Parathyroid adenoma (tissue), 2 donors: ENCODE results near the gene PLCE1.
"Not testable (repeated sequence)": the region's sequence is repeated elsewhere in the genome, so short reads cannot be mapped to it uniquely, and the experiment has no call there.

Experiments used
- H2AFZ ChIP-seq: fragments of 300-600 bp; sonication (generic); one replicate; pipeline ENCODE4 v1.7.0; 2017; ENCODE audit warnings: antibody characterized with exemption, mild to moderate bottlenecking
- H3K27ac ChIP-seq: fragments of 300-600 bp; sonication (generic); one replicate; pipeline ENCODE4 v1.7.0; 2017
- H3K27me3 ChIP-seq: fragments of 300-600 bp; sonication (generic); one replicate; pipeline ENCODE4 v1.7.0; 2017; ENCODE audit warnings: low read length; ENCODE audit not compliant: control insufficient read depth, insufficient read depth
- H3K36me3 ChIP-seq: fragments of 300-600 bp; sonication (generic); one replicate; pipeline ENCODE4 v1.7.0; 2017; ENCODE audit warnings: low read length; ENCODE audit not compliant: control insufficient read depth, insufficient read depth
- H3K4me1 ChIP-seq: fragments of 300-600 bp; sonication (generic); one replicate; pipeline ENCODE4 v1.7.0; 2017; ENCODE audit warnings: control low read depth
- H3K4me2 ChIP-seq: fragments of 300-600 bp; sonication (generic); one replicate; pipeline ENCODE4 v1.7.0; 2017; ENCODE audit warnings: low read length
- H3K4me3 ChIP-seq: fragments of 300-600 bp; sonication (generic); one replicate; pipeline ENCODE4 v1.7.0; 2017; ENCODE audit warnings: low read depth, low read length
- H3K79me2 ChIP-seq: fragments of 300-600 bp; sonication (generic); one replicate; pipeline ENCODE4 v1.7.0; 2017; ENCODE audit warnings: control low read depth
- H3K9ac ChIP-seq: fragments of 300-600 bp; sonication (generic); one replicate; pipeline ENCODE4 v1.7.0; 2017; ENCODE audit warnings: mild to moderate bottlenecking
- H3K9me3 ChIP-seq: fragments of 300-600 bp; sonication (generic); one replicate; pipeline ENCODE4 v1.7.0; 2017; ENCODE audit warnings: low read length; ENCODE audit not compliant: control insufficient read depth
- CTCF ChIP-seq: fragments of 300-600 bp; sonication (generic); IDR thresholded peaks from one replicate; pipeline ENCODE4 v1.7.0; 2017; ENCODE audit warnings: antibody characterized with exemption, mild to moderate bottlenecking
- donor health status: primary hyperparathyroidism.

The PLCE1 gene

GRCh38 chr10:93954299-93954698 lies 39.4 kb upstream of the PLCE1 start:
- Histone ChIP-seq H3K27me3 (no peaks in the 10 kb centered on the region), H3K4me1 (no peaks in the 10 kb centered on the region), H3K27ac (no peak overlapping the region), H3K9me3 (no peaks in the 10 kb centered on the region), H3K79me2 (no peaks in the 10 kb centered on the region), H3K9ac (no peak overlapping the region), H3K4me2 (no peak overlapping the region), H3K4me3 (no peak overlapping the region), H2AFZ (no peak overlapping the region), H3K36me3 (no peaks in the 10 kb centered on the region)
- no peak for TF ChIP-seq CTCF

GRCh38 chr10:93954726-93955363 lies 38.9 kb upstream of the PLCE1 start:
- H3K79me2 ChIP-seq = no peaks in the 10 kb centered on the region

GRCh38 chr10:93958834-93959233 lies 34.9 kb upstream of the PLCE1 start:
- Histone ChIP-seq H2AFZ (no peak overlapping the region), H3K9me3 (no peaks in the 10 kb centered on the region), H3K79me2 (no peaks in the 10 kb centered on the region), H3K4me1 (no peaks in the 10 kb centered on the region), H3K4me2 (no peak overlapping the region), H3K4me3 (no peak overlapping the region), H3K36me3 (no peaks in the 10 kb centered on the region), H3K27me3 (no peaks in the 10 kb centered on the region), H3K27ac (no peak overlapping the region), H3K9ac (no peak overlapping the region)
- TF ChIP-seq CTCF = no peak

More at GRCh38 chr10:93954726-93955363, 38.9 kb upstream of the PLCE1 start:
- H3K4me1 ChIP-seq = no peaks in the 10 kb centered on the region
- no peak overlapping the region for H2AFZ ChIP-seq
- TF ChIP-seq CTCF = no peak
- no peak overlapping the region for H3K9ac ChIP-seq
- no peaks in the 10 kb centered on the region for H3K27me3 ChIP-seq
- H3K9me3 ChIP-seq = no peaks in the 10 kb centered on the region
- no peaks in the 10 kb centered on the region for H3K36me3 ChIP-seq
- no peak overlapping the region for H3K4me3 ChIP-seq
- no peak overlapping the region for H3K4me2 ChIP-seq
- H3K27ac ChIP-seq = no peak overlapping the region

GRCh38 chr10:93960988-93961387 lies 32.7 kb upstream of the PLCE1 start:
- H3K4me2 ChIP-seq, H3K79me2 ChIP-seq, H3K9me3 ChIP-seq, H3K36me3 ChIP-seq, H3K9ac ChIP-seq, H3K27ac ChIP-seq, H3K4me1 ChIP-seq, H2AFZ ChIP-seq, H3K27me3 ChIP-seq, H3K4me3 ChIP-seq: not testable (repeated sequence)

- H3K36me3 ChIP-seq = no peaks in the 10 kb centered on the region
- no peak for TF ChIP-seq CTCF
- no peak overlapping the region for H3K9ac ChIP-seq
- H3K27me3 ChIP-seq = no peaks in the 10 kb centered on the region
- H3K4me1 ChIP-seq = no peaks in the 10 kb centered on the region
- no peak overlapping the region for H3K4me2 ChIP-seq
- H3K27ac ChIP-seq = no peak overlapping the region
- H3K4me3 ChIP-seq = no peak overlapping the region
- H3K79me2 ChIP-seq = no peaks in the 10 kb centered on the region
- no peak overlapping the region for H2AFZ ChIP-seq
- no peaks in the 10 kb centered on the region for H3K9me3 ChIP-seq
Observed at GRCh38 chr10:93962973-93963372, 30.8 kb upstream of the PLCE1 start.
